ENCODE measurements around the gene PLXDC2.

PLXDC2 gene

GRCh38 chr10:19941206-19941880 lies 125.1 kb downstream of the PLXDC2 start:
- TF ChIP-seq, protein P1, sequence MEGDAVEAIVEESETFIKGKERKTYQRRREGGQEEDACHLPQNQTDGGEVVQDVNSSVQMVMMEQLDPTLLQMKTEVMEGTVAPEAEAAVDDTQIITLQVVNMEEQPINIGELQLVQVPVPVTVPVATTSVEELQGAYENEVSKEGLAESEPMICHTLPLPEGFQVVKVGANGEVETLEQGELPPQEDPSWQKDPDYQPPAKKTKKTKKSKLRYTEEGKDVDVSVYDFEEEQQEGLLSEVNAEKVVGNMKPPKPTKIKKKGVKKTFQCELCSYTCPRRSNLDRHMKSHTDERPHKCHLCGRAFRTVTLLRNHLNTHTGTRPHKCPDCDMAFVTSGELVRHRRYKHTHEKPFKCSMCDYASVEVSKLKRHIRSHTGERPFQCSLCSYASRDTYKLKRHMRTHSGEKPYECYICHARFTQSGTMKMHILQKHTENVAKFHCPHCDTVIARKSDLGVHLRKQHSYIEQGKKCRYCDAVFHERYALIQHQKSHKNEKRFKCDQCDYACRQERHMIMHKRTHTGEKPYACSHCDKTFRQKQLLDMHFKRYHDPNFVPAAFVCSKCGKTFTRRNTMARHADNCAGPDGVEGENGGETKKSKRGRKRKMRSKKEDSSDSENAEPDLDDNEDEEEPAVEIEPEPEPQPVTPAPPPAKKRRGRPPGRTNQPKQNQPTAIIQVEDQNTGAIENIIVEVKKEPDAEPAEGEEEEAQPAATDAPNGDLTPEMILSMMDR (conservative IDR thresholded peaks at IDR 0.05): no peak
- no peak overlapping the region for H3K27ac ChIP-seq

GRCh38 chr10:19944911-19945663 lies 128.9 kb downstream of the PLXDC2 start:
- TF ChIP-seq, protein P1 (conservative IDR thresholded peaks at IDR 0.05): no peak
- H3K27ac ChIP-seq: peak overlapping the region; percentile 31

GRCh38 chr10:19946245-19946644 lies 130.0 kb downstream of the PLXDC2 start:
- TF ChIP-seq, protein P1 (conservative IDR thresholded peaks at IDR 0.05): no peak
- no peak overlapping the region for H3K27ac ChIP-seq

GRCh38 chr10:19946791-19947190 lies 130.6 kb downstream of the PLXDC2 start:
- TF ChIP-seq, protein P1 (conservative IDR thresholded peaks at IDR 0.05): no peak
- no peak overlapping the region for H3K27ac ChIP-seq

- TF ChIP-seq, protein P1 (conservative IDR thresholded peaks at IDR 0.05): no peak
- no peak overlapping the region for H3K27ac ChIP-seq
Observed at GRCh38 chr10:19947215-19947614, 131.0 kb downstream of the PLXDC2 start.

DNA sequence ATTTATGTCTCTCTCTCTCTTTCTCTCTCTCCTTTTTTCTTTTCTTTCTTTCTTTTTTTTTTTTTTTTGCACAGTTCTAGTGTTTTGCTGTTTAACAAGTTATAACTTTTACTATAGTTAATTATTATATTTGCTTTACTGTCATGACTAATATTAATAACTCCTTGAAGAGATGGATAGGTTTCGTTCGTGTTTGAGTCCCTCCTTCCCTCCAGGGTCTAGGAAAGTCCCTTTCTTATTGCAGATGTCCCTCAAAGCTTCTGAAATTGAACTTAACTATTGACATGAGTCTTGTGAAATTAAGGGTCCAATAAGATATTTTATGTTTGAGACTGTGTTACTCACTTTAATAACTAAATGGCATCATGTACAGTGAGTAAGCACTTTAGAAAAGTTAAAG lies 131.4 kb downstream of the PLXDC2 start:
- TF ChIP-seq, protein P1 (conservative IDR thresholded peaks at IDR 0.05): no peak
- H3K27ac ChIP-seq: no peak overlapping the region

DNA sequence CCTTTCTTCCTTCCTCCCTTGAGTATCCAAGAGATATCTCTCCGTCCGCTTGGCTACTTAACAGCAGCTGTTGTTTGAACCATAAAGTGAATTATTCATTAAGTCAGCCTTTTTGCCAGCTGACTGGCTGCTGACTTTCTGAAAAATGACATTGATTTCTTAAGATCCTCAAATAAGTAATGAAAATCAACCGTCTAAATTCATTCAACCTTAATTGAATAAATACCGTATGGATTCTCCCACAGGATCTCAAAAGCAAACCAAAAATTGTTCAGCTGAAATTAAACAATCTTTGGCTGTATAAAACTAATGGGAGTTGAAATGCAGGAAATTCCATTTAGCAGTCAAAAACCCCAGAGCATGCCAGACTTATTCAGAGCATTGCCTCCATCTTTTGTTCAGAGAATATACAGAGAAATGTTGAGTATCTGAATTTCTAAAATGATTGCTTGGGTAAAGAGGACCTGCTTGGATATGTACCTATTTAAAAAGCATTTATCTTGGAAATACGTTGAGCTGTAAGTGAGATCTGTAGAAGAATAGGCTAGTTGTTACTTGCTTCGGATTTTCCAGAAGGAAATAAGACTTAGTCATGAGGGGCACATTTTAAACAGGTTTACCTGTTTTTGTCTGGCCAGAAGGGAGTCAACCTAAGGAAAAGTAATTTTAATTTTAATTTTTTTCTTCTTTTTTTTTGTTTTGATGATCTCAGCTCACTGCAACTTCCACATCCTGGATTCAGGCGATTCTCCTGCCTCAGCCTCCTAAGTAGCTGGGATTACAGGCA lies 136.2 kb downstream of the PLXDC2 start:
- H3K27ac ChIP-seq: no peak overlapping the region

More for the DNA sequence above, 136.2 kb downstream of the PLXDC2 start:
- TF ChIP-seq, protein P1 (conservative IDR thresholded peaks at IDR 0.05): no peak
